ENCODE measurements around the gene HVCN1. TPM values are rescaled to one million over a fixed set of nuclear protein-coding genes. Genes with fewer than 3 reads are reported as not detected.

The HVCN1 gene
- total and polyA plus RNA-seq, 2 of the 13 experiments (the other 11 are each of a cell fraction or from before 2014, with no cell fraction given), result 0.49 to 1.3 TPM

DNA sequence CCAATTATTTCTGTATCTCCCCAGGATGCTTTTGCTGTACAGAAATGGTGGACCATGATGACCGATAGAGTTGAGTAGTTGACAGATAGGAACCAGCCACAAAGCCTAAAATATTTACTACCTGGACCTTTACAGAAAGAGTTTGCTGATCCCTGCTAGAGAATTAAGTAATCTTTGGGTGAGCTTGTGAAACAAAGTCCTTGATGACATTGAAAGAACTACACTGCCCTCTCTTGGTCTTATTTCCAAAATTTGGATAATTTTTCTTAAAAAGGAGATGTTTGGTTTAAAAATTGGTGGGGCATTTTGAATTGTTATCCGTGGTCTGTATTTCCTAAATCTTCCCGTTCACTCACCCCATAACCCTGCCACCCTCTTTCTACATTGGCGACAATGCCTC, 88.7 kb downstream of the HVCN1 start (continued):
- TF ChIP-seq, protein P1, sequence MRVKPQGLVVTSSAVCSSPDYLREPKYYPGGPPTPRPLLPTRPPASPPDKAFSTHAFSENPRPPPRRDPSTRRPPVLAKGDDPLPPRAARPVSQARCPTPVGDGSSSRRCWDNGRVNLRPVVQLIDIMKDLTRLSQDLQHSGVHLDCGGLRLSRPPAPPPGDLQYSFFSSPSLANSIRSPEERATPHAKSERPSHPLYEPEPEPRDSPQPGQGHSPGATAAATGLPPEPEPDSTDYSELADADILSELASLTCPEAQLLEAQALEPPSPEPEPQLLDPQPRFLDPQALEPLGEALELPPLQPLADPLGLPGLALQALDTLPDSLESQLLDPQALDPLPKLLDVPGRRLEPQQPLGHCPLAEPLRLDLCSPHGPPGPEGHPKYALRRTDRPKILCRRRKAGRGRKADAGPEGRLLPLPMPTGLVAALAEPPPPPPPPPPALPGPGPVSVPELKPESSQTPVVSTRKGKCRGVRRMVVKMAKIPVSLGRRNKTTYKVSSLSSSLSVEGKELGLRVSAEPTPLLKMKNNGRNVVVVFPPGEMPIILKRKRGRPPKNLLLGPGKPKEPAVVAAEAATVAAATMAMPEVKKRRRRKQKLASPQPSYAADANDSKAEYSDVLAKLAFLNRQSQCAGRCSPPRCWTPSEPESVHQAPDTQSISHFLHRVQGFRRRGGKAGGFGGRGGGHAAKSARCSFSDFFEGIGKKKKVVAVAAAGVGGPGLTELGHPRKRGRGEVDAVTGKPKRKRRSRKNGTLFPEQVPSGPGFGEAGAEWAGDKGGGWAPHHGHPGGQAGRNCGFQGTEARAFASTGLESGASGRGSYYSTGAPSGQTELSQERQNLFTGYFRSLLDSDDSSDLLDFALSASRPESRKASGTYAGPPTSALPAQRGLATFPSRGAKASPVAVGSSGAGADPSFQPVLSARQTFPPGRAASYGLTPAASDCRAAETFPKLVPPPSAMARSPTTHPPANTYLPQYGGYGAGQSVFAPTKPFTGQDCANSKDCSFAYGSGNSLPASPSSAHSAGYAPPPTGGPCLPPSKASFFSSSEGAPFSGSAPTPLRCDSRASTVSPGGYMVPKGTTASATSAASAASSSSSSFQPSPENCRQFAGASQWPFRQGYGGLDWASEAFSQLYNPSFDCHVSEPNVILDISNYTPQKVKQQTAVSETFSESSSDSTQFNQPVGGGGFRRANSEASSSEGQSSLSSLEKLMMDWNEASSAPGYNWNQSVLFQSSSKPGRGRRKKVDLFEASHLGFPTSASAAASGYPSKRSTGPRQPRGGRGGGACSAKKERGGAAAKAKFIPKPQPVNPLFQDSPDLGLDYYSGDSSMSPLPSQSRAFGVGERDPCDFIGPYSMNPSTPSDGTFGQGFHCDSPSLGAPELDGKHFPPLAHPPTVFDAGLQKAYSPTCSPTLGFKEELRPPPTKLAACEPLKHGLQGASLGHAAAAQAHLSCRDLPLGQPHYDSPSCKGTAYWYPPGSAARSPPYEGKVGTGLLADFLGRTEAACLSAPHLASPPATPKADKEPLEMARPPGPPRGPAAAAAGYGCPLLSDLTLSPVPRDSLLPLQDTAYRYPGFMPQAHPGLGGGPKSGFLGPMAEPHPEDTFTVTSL (CRISPR knock-in tag; IDR thresholded peaks at IDR 0.05; ENCODE audit: borderline replicate concordance), result no peak
- no peak for TF ChIP-seq MTF1 (CRISPR knock-in tag; IDR thresholded peaks at IDR 0.05)
- no peak for TF ChIP-seq PHF8 (CRISPR knock-in tag; IDR thresholded peaks at IDR 0.05)
- TF ChIP-seq ZFY (CRISPR knock-in tag; IDR thresholded peaks at IDR 0.05), result no peak
- TF ChIP-seq, protein P2, sequence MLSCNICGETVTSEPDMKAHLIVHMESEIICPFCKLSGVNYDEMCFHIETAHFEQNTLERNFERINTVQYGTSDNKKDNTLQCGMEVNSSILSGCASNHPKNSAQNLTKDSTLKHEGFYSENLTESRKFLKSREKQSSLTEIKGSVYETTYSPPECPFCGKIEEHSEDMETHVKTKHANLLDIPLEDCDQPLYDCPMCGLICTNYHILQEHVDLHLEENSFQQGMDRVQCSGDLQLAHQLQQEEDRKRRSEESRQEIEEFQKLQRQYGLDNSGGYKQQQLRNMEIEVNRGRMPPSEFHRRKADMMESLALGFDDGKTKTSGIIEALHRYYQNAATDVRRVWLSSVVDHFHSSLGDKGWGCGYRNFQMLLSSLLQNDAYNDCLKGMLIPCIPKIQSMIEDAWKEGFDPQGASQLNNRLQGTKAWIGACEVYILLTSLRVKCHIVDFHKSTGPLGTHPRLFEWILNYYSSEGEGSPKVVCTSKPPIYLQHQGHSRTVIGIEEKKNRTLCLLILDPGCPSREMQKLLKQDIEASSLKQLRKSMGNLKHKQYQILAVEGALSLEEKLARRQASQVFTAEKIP (CRISPR knock-in tag; IDR thresholded peaks at IDR 0.05; ENCODE audit: borderline replicate concordance), result no peak
- no peak for TF ChIP-seq IKZF1 (IDR thresholded peaks at IDR 0.05)
- no peak for TF ChIP-seq ZNF124 (CRISPR knock-in tag; IDR thresholded peaks at IDR 0.05)
- no peak for TF ChIP-seq SMAD9 (CRISPR knock-in tag; IDR thresholded peaks at IDR 0.05)
- TF ChIP-seq HIVEP1 (CRISPR knock-in tag; IDR thresholded peaks at IDR 0.05), result no peak
- TF ChIP-seq HDAC2 (CRISPR knock-in tag; IDR thresholded peaks at IDR 0.05), result no peak
- 0 out of 2 replicates have a peak, but pooled peaks have one; percentile 33 for TF ChIP-seq ZKSCAN1 (IDR thresholded peaks at IDR 0.05; ENCODE audit: low read length)
- TF ChIP-seq, protein P3, sequence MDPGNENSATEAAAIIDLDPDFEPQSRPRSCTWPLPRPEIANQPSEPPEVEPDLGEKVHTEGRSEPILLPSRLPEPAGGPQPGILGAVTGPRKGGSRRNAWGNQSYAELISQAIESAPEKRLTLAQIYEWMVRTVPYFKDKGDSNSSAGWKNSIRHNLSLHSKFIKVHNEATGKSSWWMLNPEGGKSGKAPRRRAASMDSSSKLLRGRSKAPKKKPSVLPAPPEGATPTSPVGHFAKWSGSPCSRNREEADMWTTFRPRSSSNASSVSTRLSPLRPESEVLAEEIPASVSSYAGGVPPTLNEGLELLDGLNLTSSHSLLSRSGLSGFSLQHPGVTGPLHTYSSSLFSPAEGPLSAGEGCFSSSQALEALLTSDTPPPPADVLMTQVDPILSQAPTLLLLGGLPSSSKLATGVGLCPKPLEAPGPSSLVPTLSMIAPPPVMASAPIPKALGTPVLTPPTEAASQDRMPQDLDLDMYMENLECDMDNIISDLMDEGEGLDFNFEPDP (CRISPR knock-in tag; conservative IDR thresholded peaks at IDR 0.05), result no peak
- TF ChIP-seq ZNF780A (CRISPR knock-in tag; IDR thresholded peaks at IDR 0.05), result no peak
- peak; percentile 89 for TF ChIP-seq SMC3 (IDR thresholded peaks at IDR 0.05; ENCODE audit: low read length)
- TF ChIP-seq STAG1 (CRISPR knock-in tag; IDR thresholded peaks at IDR 0.05), result peak; percentile 88
- TF ChIP-seq SMAD3 (CRISPR knock-in tag; IDR thresholded peaks at IDR 0.05), result peak; percentile 66; the same call in 1 of the 2 replicates
- no peak for TF ChIP-seq SALL1 (CRISPR knock-in tag; IDR thresholded peaks at IDR 0.05)
- no peak for TF ChIP-seq ZNF143 (CRISPR knock-in tag; IDR thresholded peaks at IDR 0.05)
- TF ChIP-seq FLYWCH1 (CRISPR knock-in tag; IDR thresholded peaks at IDR 0.05), result no peak
- TF ChIP-seq ZNF747 (CRISPR knock-in tag; IDR thresholded peaks at IDR 0.05; ENCODE audit: borderline replicate concordance), result no peak
- TF ChIP-seq ZMYM2 (CRISPR knock-in tag; IDR thresholded peaks at IDR 0.05), result no peak
- TF ChIP-seq NCOA2 (CRISPR knock-in tag; IDR thresholded peaks at IDR 0.05), result 0 out of 2 replicates have a peak, but pooled peaks have one; percentile 26
- peak; percentile 98 for TF ChIP-seq CEBPG (CRISPR knock-in tag; IDR thresholded peaks at IDR 0.05)
- no peak for TF ChIP-seq MTA1 (CRISPR knock-in tag; IDR thresholded peaks at IDR 0.05; ENCODE audit: borderline replicate concordance)
